Measurements from ENCODE around the gene SLC25A13.

SLC25A13 gene

GRCh38 chr7:96322847-96323461 lies 1.1 kb upstream of the SLC25A13 start:
- DNase-seq (ENCODE audit: low spot score): no peak

GRCh38 chr7:96322373-96322695 lies 436 bp upstream of the SLC25A13 start:
- no peak for DNase-seq (ENCODE audit: low spot score)

GRCh38 chr7:96321031-96321657 lies 754 bp downstream of the SLC25A13 start:
- peak; percentile 72 for DNase-seq (ENCODE audit: low spot score)

GRCh38 chr7:96320442-96320841 lies 1.5 kb downstream of the SLC25A13 start:
- no peak for DNase-seq (ENCODE audit: low spot score)

- DNase-seq (ENCODE audit: low spot score): no peak
Observed at GRCh38 chr7:96319439-96319838, 2.5 kb downstream of the SLC25A13 start.

- no peak for DNase-seq (ENCODE audit: low spot score)
Observed at GRCh38 chr7:96316949-96317348, 4.9 kb downstream of the SLC25A13 start.

GRCh38 chr7:96315125-96315512 lies 6.8 kb downstream of the SLC25A13 start:
- DNase-seq (ENCODE audit: low spot score): no peak

- DNase-seq (ENCODE audit: low spot score): no peak
Observed at GRCh38 chr7:96314402-96315124, 7.3 kb downstream of the SLC25A13 start.

GRCh38 chr7:96313940-96314339 lies 8.0 kb downstream of the SLC25A13 start:
- no peak for DNase-seq (ENCODE audit: low spot score)

GRCh38 chr7:96312502-96312901 lies 9.4 kb downstream of the SLC25A13 start:
- no peak for DNase-seq (ENCODE audit: low spot score)

GRCh38 chr7:96311967-96312366 lies 9.9 kb downstream of the SLC25A13 start:
- DNase-seq (ENCODE audit: low spot score): no peak

- DNase-seq (ENCODE audit: low spot score): no peak
Observed at GRCh38 chr7:96310110-96310509, 11.8 kb downstream of the SLC25A13 start.

GRCh38 chr7:96308950-96309263 lies 13.0 kb downstream of the SLC25A13 start:
- DNase-seq (ENCODE audit: low spot score): no peak

GRCh38 chr7:96308253-96308949 lies 13.5 kb downstream of the SLC25A13 start:
- DNase-seq (ENCODE audit: low spot score): no peak

GRCh38 chr7:96306385-96307125 lies 15.3 kb downstream of the SLC25A13 start:
- no peak for DNase-seq (ENCODE audit: low spot score)

GRCh38 chr7:96305915-96306314 lies 16.0 kb downstream of the SLC25A13 start:
- DNase-seq (ENCODE audit: low spot score): no peak

GRCh38 chr7:96304573-96304972 lies 17.3 kb downstream of the SLC25A13 start:
- no peak for DNase-seq (ENCODE audit: low spot score)

GRCh38 chr7:96303686-96304443 lies 18.0 kb downstream of the SLC25A13 start:
- DNase-seq (ENCODE audit: low spot score): no peak

GRCh38 chr7:96303105-96303685 lies 18.7 kb downstream of the SLC25A13 start:
- DNase-seq (ENCODE audit: low spot score): no peak

- no peak for DNase-seq (ENCODE audit: low spot score)
Observed at GRCh38 chr7:96300986-96301385, 20.9 kb downstream of the SLC25A13 start.

GRCh38 chr7:96300502-96300901 lies 21.4 kb downstream of the SLC25A13 start:
- DNase-seq (ENCODE audit: low spot score): no peak
